ENCODE results near the gene SLC25A38. TPM values are rescaled to one million over a fixed set of nuclear protein-coding genes. Genes with fewer than 3 reads are reported as not detected.

Gene SLC25A38
- total and polyA plus RNA-seq, 9 of the 15 experiments (the other 6 are each of a cell fraction or from before 2014, with no cell fraction given), result 13.5 to 51.1 (median 30.6) TPM

DNA sequence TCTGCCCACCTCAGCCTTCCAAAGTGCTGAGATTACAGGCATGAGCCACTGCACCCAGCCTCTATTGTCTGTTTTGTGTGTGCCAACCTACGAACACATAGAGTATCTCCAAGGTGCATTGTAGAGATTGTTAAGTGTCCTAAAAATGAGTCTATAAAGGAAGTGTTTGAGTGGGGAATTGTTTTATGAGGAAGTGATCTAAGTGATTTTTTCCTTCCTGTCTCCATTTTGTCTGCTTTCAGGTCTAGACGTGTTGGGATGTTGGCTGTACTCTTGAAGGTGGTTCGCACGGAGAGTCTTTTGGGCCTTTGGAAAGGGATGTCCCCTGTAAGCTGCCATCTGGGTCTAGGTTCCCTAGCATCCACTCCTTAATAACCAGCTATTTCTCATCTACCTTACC is 7.0 kb downstream of the SLC25A38 start (continued):
- no peak for TF ChIP-seq PPARD (CRISPR knock-in tag; IDR thresholded peaks at IDR 0.05)
- TF ChIP-seq ZNF3 (CRISPR knock-in tag; IDR thresholded peaks at IDR 0.05), result no peak
- no peak for TF ChIP-seq MTA2 (IDR thresholded peaks at IDR 0.05; ENCODE audit: low read depth)

DNA sequence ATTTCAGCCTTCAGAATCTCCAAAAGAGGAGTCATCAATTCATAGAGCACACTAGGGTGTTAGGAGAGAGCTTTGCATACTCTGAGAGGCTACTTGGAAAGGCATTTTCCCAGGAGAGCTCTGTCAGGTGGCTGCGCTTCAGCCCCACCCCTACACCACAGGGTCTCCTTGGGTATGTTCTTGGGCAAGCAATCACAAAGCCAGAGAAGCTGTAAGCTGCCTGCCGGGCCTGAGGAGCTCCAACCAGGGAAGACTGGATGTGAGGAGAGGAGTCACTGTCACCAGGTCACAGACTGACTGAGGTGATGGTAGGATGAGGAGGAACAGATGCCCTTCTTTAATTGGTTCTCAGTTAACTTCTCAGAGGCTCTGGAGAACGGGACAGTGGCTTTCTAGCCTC is 13.5 kb downstream of the SLC25A38 start:
- Histone ChIP-seq H3K36me3 (ENCODE audit: control insufficient read depth, insufficient read depth, low read length) (peaks cover 69% of the 10 kb centered on the region), H3K79me2 (ENCODE audit: control insufficient read depth, insufficient read depth, low read length) (no peaks in the 10 kb centered on the region), H3K4me3 (no peak overlapping the region), H3K27me3 (ENCODE audit: control insufficient read depth in 2 of 2, insufficient read depth in 2 of 2, low read length in 2 of 2) (no peaks in the 10 kb centered on the region), H3K9ac (ENCODE audit: insufficient read depth in 1 of 2, low read depth in 2 of 2, low read length in 2 of 2) (no peak overlapping the region), H3K9me3 (replicated peaks; ENCODE audit: control insufficient read depth, insufficient read depth, low read depth, low read length) (no peaks in the 10 kb centered on the region), H3K4me1 (replicated peaks in 1 of 2; ENCODE audit: control insufficient read depth in 2 of 2, insufficient read depth in 2 of 2, low read length in 2 of 2) (no peaks in the 10 kb centered on the region), H3K4me2 (ENCODE audit: insufficient read depth, low read length) (no peak overlapping the region), H3K27ac (ENCODE audit: extremely low read depth, low read depth, low read length) (no peak overlapping the region), H4K20me1 (replicated peaks; ENCODE audit: control insufficient read depth, insufficient read depth, low read length) (no peaks in the 10 kb centered on the region), H3K9me1 (ENCODE audit: control insufficient read depth, insufficient read depth, low read length) (no peaks in the 10 kb centered on the region), H2AFZ (ENCODE audit: low read depth, low read length) (no peak overlapping the region)
- FAIRE-seq (no peak), DNase-seq (ENCODE audit: extremely low read depth in 1 of 4, low spot score in 3 of 4) (no peak), ATAC-seq (no peak; the same call in 2 of the 3 replicates)
- intact Hi-C loops (cut with micrococcal nuclease), result no loop called here
- in situ Hi-C loops (cut with MboI), result no loop called here
- CTCF ChIA-PET (ENCODE audit: low intra/inter-chr PET ratio), result no interaction called here
- BruUV-seq (replicated peaks), result no TSS peak
- POLR2A ChIA-PET, result interaction anchor here (1.5 to 6.7 kb wide), 3 partner anchors 10 to 16 kb away, joined by 4 to 45 read pairs (median 29); partner anchors contain the start of gene RPSA
- WGBS (ENCODE audit: insufficient coverage, low coverage, missing lambda C conversion rate), result 90% methylated on average over 3 of the region's 3 CpGs
- TF ChIP-seq MAFK (IDR thresholded peaks at IDR 0.05; ENCODE audit: low read length), result no peak
- no peak for TF ChIP-seq SMARCA4 (IDR thresholded peaks at IDR 0.05)
- no peak for TF ChIP-seq ZC3H8 (IDR thresholded peaks at IDR 0.05)
- no peak for TF ChIP-seq CXXC5 (CRISPR knock-in tag; IDR thresholded peaks at IDR 0.05)
- TF ChIP-seq ZNF384 (IDR thresholded peaks at IDR 0.05; ENCODE audit: low read depth, low read length), result no peak
- TF ChIP-seq, protein P1, sequence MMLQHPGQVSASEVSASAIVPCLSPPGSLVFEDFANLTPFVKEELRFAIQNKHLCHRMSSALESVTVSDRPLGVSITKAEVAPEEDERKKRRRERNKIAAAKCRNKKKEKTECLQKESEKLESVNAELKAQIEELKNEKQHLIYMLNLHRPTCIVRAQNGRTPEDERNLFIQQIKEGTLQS (IDR thresholded peaks at IDR 0.05), result no peak
- TF ChIP-seq, protein P1 (CRISPR knock-in tag; conservative IDR thresholded peaks at IDR 0.05), result no peak
- TF ChIP-seq DMBX1 (CRISPR knock-in tag; IDR thresholded peaks at IDR 0.05; ENCODE audit: borderline replicate concordance), result no peak
- no peak for TF ChIP-seq TCF7 (IDR thresholded peaks at IDR 0.05; ENCODE audit: borderline replicate concordance)

Measured in K562 (cell line).